Left lung (tissue), 10 donors: ENCODE results near the gene APELA. TPM values are rescaled to one million over a fixed set of nuclear protein-coding genes. Genes with fewer than 3 reads are reported as not detected.
A peak's percentile ranks its signal among the peaks of the same experiment; 100 is the strongest.

Source experiments
- ATAC-seq: fragments of 200-7000 bp; cut with Tn5 transposase; one replicate; pipeline ENCODE4 v1.9.1; 2020; ENCODE audit warnings: moderate library complexity
- DNase-seq, 4 donors: peaks; one replicate each; pipeline ENCODE4 v3.0.0-alpha.2; 2013 to 2020
- H3K27ac ChIP-seq, 2 donors: fragments of 200-600 bp; sonication (generic) in 1 of 2; one replicate each; pipeline versions ENCODE4 v1.5.0 to v1.8.0; 2020 to 2021
- H3K27me3 ChIP-seq, 2 donors: fragments of 200-600 bp; sonication (generic) in 1 of 2; one replicate each; pipeline versions ENCODE4 v1.5.0 to v1.8.0; 2020 to 2021
- H3K36me3 ChIP-seq, 2 donors: fragments of 200-600 bp; sonication (generic) in 1 of 2; one replicate each; pipeline versions ENCODE4 v1.5.0 to v1.8.0; 2020 to 2021
- H3K4me1 ChIP-seq, 2 donors: fragments of 200-600 bp; one replicate each; pipeline ENCODE4 v1.8.0; 2021
- H3K4me3 ChIP-seq, 2 donors: fragments of 200-600 bp; sonication (generic) in 1 of 2; one replicate each; pipeline versions ENCODE4 v1.5.0 to v1.8.0; 2020 to 2021; ENCODE audit warnings: mild to moderate bottlenecking in 1 of 2
- H3K9me3 ChIP-seq, 2 donors: fragments of 200-600 bp; sonication (generic) in 1 of 2; one replicate each; pipeline versions ENCODE4 v1.5.0 to v1.8.0; 2020 to 2021
- CTCF ChIP-seq, 2 donors: fragments of 200-600 bp; sonication (generic) in 1 of 2; IDR thresholded peaks; one replicate each; pipeline versions ENCODE4 v1.5.0 to v1.8.0; 2021; ENCODE audit warnings: antibody characterized with exemption in 2 of 2
- intact Hi-C, 2 donors: fragments of 100-400 bp; cut with DNase I; formaldehyde crosslinking; loops; one replicate each; pipeline versions ENCODE4 v1.11.2 to v1.14.2; 2022
- polyA plus RNA-seq, 6 donors: library from polyadenylated mRNA; unstranded; fragments of 120-200 nt; gene quantifications; one replicate each; pipeline ENCODE4 v1.2.1, GENCODE V29; 2013; ENCODE audit not compliant: insufficient read length in 6 of 6
- total RNA-seq, 2 donors: library from RNA; stranded (reverse); fragmentation: NEBNext Ultra II Directional; extraction: Animal tissue kit (Norgen Biotek cat#: 25700); gene quantifications; one replicate each; pipeline ENCODE4 v1.2.1, GENCODE V29; 2021
- donor health status: DM: no; HTN: yes; CAD: no.
- donor health status: DM: no; HTN: no; CAD: no.

APELA gene
- total and polyA plus RNA-seq, 8 donors: 0.18 to 0.44 (median 0.28) TPM; not detected in 1

- H3K27me3 ChIP-seq: no peaks in the 10 kb centered on the region
- H3K4me1 ChIP-seq: peaks cover 0 to 5% of the 10 kb centered on the region in 2 donors
- H3K36me3 ChIP-seq: no peaks in the 10 kb centered on the region
- no peak overlapping the region for H3K4me3 ChIP-seq
- no peak for TF ChIP-seq CTCF (IDR thresholded peaks at IDR 0.05)
- no peaks in the 10 kb centered on the region for H3K9me3 ChIP-seq
- no peak overlapping the region for H3K27ac ChIP-seq
- intact Hi-C loops: no loop called here
- ATAC-seq (no peak), DNase-seq (no peak)
Measured at GRCh38 chr4:164874789-164875188, 2.2 kb upstream of the APELA start.

GRCh38 chr4:164880489-164881262 is 3.7 kb downstream of the APELA start:
- intact Hi-C loops: no loop called here

GRCh38 chr4:164888096-164888715 is 11.2 kb downstream of the APELA start:
- H3K27me3 ChIP-seq: no peaks in the 10 kb centered on the region
- ATAC-seq (no peak), DNase-seq (peak in 1 of 4 donors; percentile 38)
- H3K4me3 ChIP-seq: no peak overlapping the region
- intact Hi-C loops: no loop called here
- H3K9me3 ChIP-seq: no peaks in the 10 kb centered on the region
- H3K27ac ChIP-seq: no peak overlapping the region
- no peaks in the 10 kb centered on the region for H3K4me1 ChIP-seq
- TF ChIP-seq CTCF (IDR thresholded peaks at IDR 0.05): no peak
- no peaks in the 10 kb centered on the region for H3K36me3 ChIP-seq

More at GRCh38 chr4:164880489-164881262, 3.7 kb downstream of the APELA start:
- Histone ChIP-seq H3K27ac (peak overlapping the region in 1 of 2 donors; percentile 2), H3K36me3 (no peaks in the 10 kb centered on the region), H3K27me3 (no peaks in the 10 kb centered on the region), H3K9me3 (no peaks in the 10 kb centered on the region), H3K4me3 (no peak overlapping the region), H3K4me1 (peaks cover 0 to 5% of the 10 kb centered on the region in 2 donors)
- no peak for TF ChIP-seq CTCF (IDR thresholded peaks at IDR 0.05)
- DNase-seq (no peak), ATAC-seq (peak; percentile 77)

- Histone ChIP-seq H3K36me3 (no peaks in the 10 kb centered on the region), H3K27ac (no peak overlapping the region), H3K4me3 (no peak overlapping the region), H3K4me1 (no peaks in the 10 kb centered on the region), H3K9me3 (no peaks in the 10 kb centered on the region), H3K27me3 (peaks cover 0 to 5% of the 10 kb centered on the region in 2 donors)
- ATAC-seq: no peak
- no peak for DNase-seq
- intact Hi-C loops: no loop called here
- TF ChIP-seq CTCF (IDR thresholded peaks at IDR 0.05): no peak
Measured at GRCh38 chr4:164890691-164891090, 13.7 kb downstream of the APELA start.

- TF ChIP-seq CTCF (IDR thresholded peaks at IDR 0.05): no peak
- H3K4me1 ChIP-seq: no peaks in the 10 kb centered on the region
Measured at GRCh38 chr4:164892018-164892417, 15.0 kb downstream of the APELA start.

More at GRCh38 chr4:164892018-164892417, 15.0 kb downstream of the APELA start:
- H3K27me3 ChIP-seq: peaks cover 0 to 5% of the 10 kb centered on the region in 2 donors
- no peak overlapping the region for H3K27ac ChIP-seq
- H3K4me3 ChIP-seq: no peak overlapping the region
- no peak for DNase-seq
- H3K9me3 ChIP-seq: no peaks in the 10 kb centered on the region
- intact Hi-C loops: no loop called here
- no peak for ATAC-seq
- no peaks in the 10 kb centered on the region for H3K36me3 ChIP-seq
